GM12878 (cell line): ENCODE data around the gene MYMX. TPM values are rescaled to one million over a fixed set of nuclear protein-coding genes. Genes with fewer than 3 reads are reported as not detected.

Source experiments
- ATAC-seq: fragments of 200-7000 bp; cut with Tn5 transposase; 3 replicates; pipeline ENCODE4 v1.9.1; 2020; ENCODE audit warnings: mild to moderate bottlenecking, moderate library complexity
- BruUV-seq: library from RNA; stranded (reverse); fragments of 400-500 nt; replicated peaks from 2 replicates; lab custom pipeline; 2021; lab: Mats Ljungman, UMichigan
- CTCF ChIA-PET: fragments of 300-600 bp; sonication (Branson Sonifier 250); formaldehyde crosslinking; extraction: SDS; loops from one replicate; lab custom pipeline; 2021; ENCODE audit warnings: inconsistent platforms; lab: Yijun Ruan, JAX
- POLR2A ChIA-PET: fragments of 350-600 bp; formaldehyde crosslinking; extraction: SDS; loops from one replicate; lab custom pipeline; 2021; ENCODE audit warnings: inconsistent platforms; lab: Charles Lee
- RAD21 ChIA-PET: fragments of 300-600 bp; sonication (Branson Sonifier 250); formaldehyde crosslinking; loops from one replicate; lab custom pipeline; 2023; ENCODE audit warnings: antibody characterized with exemption; ENCODE audit not compliant: unreplicated experiment; lab: Charles Lee
- SMC1A ChIA-PET: fragments of 300-600 bp; sonication (Branson Sonifier 250); formaldehyde crosslinking; loops from one replicate; lab custom pipeline; 2023; ENCODE audit not compliant: unreplicated experiment, uncharacterized antibody; lab: Charles Lee
- DNase-seq: peaks from one replicate; pipeline ENCODE4 v3.0.0-alpha.2; 2011; ENCODE audit warnings: low read depth, low spot score
- FAIRE-seq: peaks from 3 replicates; lab custom pipeline; 2011; peaks lifted over from hg19 to GRCh38; lab: Jason Lieb, UNC
- H2AFZ ChIP-seq: 2 replicates; pipeline ENCODE4 v1.6.0; 2011; ENCODE audit warnings: low read depth, low read length, control low read depth; ENCODE audit not compliant: control insufficient read depth
- H3K27ac ChIP-seq: 2 replicates; pipeline ENCODE4 v1.5.1; 2011; ENCODE audit warnings: control low read depth; ENCODE audit not compliant: control insufficient read depth, insufficient read depth
- H3K27me3 ChIP-seq, 2 experiments: replicated peaks in 1 of 2; 2 replicates each; pipeline versions ENCODE4 v1.6.0 to v1.6.1; 2011; ENCODE audit warnings: low read length in 1 of 2; ENCODE audit not compliant: control insufficient read depth in 2 of 2, insufficient read depth in 2 of 2
- H3K36me3 ChIP-seq, 2 experiments: 2 replicates each; pipeline ENCODE4 v1.5.1; 2011; ENCODE audit warnings: low read length in 1 of 2; ENCODE audit not compliant: control insufficient read depth in 2 of 2, insufficient read depth in 2 of 2
- H3K4me1 ChIP-seq: 2 replicates; pipeline ENCODE4 v1.6.1; 2011; ENCODE audit warnings: mild to moderate bottlenecking, low read length, moderate library complexity, mixed read lengths; ENCODE audit not compliant: control insufficient read depth, insufficient read depth
- H3K4me2 ChIP-seq: 2 replicates; pipeline ENCODE4 v1.6.0; 2011; ENCODE audit warnings: control low read depth; ENCODE audit not compliant: control insufficient read depth, insufficient read depth
- H3K4me3 ChIP-seq: fragments of 200-600 bp; sonication (generic); 2 replicates; pipeline ENCODE4 v1.5.1; 2016
- H3K79me2 ChIP-seq: 2 replicates; pipeline ENCODE4 v1.6.0; 2011; ENCODE audit warnings: low read length; ENCODE audit not compliant: control insufficient read depth, insufficient read depth
- H3K9ac ChIP-seq: 2 replicates; pipeline ENCODE4 v1.8.0; 2011; ENCODE audit warnings: low read length, control low read depth, mixed read lengths; ENCODE audit not compliant: control insufficient read depth, insufficient read depth
- H3K9me3 ChIP-seq: replicated peaks from 3 replicates; pipeline ENCODE4 v1.5.1; 2011; ENCODE audit warnings: mild to moderate bottlenecking, low read length; ENCODE audit not compliant: control insufficient read depth, insufficient read depth
- H4K20me1 ChIP-seq: 2 replicates; pipeline ENCODE4 v1.6.0; 2011; ENCODE audit not compliant: control insufficient read depth, insufficient read depth
- CTCF ChIP-seq, 3 experiments: IDR thresholded peaks in 2 of 3; conservative IDR thresholded peaks in 1 of 3; 2 replicates each; pipeline ENCODE4 v1.5.1; 2011; ENCODE audit warnings: low read depth in 3 of 3, low read length in 3 of 3, mild to moderate bottlenecking in 3 of 3, control low read depth in 2 of 3, moderate library complexity in 2 of 3, inconsistent platforms in 1 of 3, mixed read lengths in 1 of 3; ENCODE audit not compliant: control insufficient read depth in 2 of 3, insufficient read depth in 1 of 3; ENCODE audit errors: extremely low read depth in 1 of 3
- EED ChIP-seq: sonication (generic); IDR thresholded peaks from 2 replicates; pipeline ENCODE4 v1.6.1; 2016; ENCODE audit warnings: antibody characterized with exemption, low read depth
- FOXM1 ChIP-seq: IDR thresholded peaks from 2 replicates; pipeline ENCODE4 v1.6.1; 2012; ENCODE audit warnings: low read depth, mild to moderate bottlenecking, inconsistent platforms, low read length, moderate library complexity
- HDAC2 ChIP-seq: fragments of 200-600 bp; sonication (generic); IDR thresholded peaks from 2 replicates; pipeline ENCODE4 v1.6.1; 2017
- MXI1 ChIP-seq: fragments of 150-350 bp; IDR thresholded peaks from 2 replicates; pipeline ENCODE4 v1.6.1; 2011; ENCODE audit warnings: low read depth, mild to moderate bottlenecking, inconsistent platforms, low read length, improper control_type of control experiment
- NRF1 ChIP-seq: conservative IDR thresholded peaks from 2 replicates; pipeline ENCODE4 v1.6.1; 2011; ENCODE audit warnings: mild to moderate bottlenecking, low read depth, low read length, improper control_type of control experiment
- POLR2AphosphoS5 ChIP-seq: IDR thresholded peaks from 2 replicates; pipeline ENCODE4 v1.6.1; 2011; ENCODE audit warnings: mild to moderate bottlenecking, low read length, inconsistent platforms
- SMC3 ChIP-seq: IDR thresholded peaks from 2 replicates; pipeline ENCODE4 v1.6.1; 2011; ENCODE audit warnings: low read length, improper control_type of control experiment, borderline replicate concordance
- SREBF2 ChIP-seq: IDR thresholded peaks from 2 replicates; pipeline ENCODE4 v1.6.1; 2012; ENCODE audit warnings: mild to moderate bottlenecking, low read length
- STAT1 ChIP-seq: fragments of 450-650 bp; conservative IDR thresholded peaks from 2 replicates; pipeline ENCODE4 v1.6.1; 2014; ENCODE audit warnings: antibody characterized with exemption, mild to moderate bottlenecking
- WGBS: methylation state at CpG from one replicate; pipeline ENCODE4 v1.1.6; 2016; ENCODE audit warnings: low lambda C conversion rate; ENCODE audit not compliant: insufficient replicate concordance, insufficient coverage; ENCODE audit errors: missing lambda C conversion rate; 5-methylcytosine and 5-hydroxymethylcytosine counted together
- in situ Hi-C: fragments of 300-500 bp; cut with MboI; formaldehyde crosslinking; loops from 9 replicates; pipeline ENCODE4 v1.14.3; 2018; ENCODE audit warnings: mixed read lengths
- intact Hi-C: fragments of 100-400 bp; cut with micrococcal nuclease; formaldehyde crosslinking; loops from one replicate; pipeline ENCODE4 v1.14.2; 2022; ENCODE audit not compliant: unreplicated experiment
- polyA plus RNA-seq, 11 experiments: library from polyadenylated mRNA; depleted of rRNA in 4 of 11; unstranded in 6 of 11; stranded (reverse) in 5 of 11; fragments of >200 nt; fragmentation: Nextera tagmentation in 4 of 11; fragmentation: Illumina TruSeq in 1 of 11; extraction: Ambion mirVana in 4 of 11; extraction: Trizol in 1 of 11; gene quantifications; 1 replicate in 1 of 11; 2 replicates in 10 of 11; pipeline versions ENCODE4 v1.2.1 to v1.2.3, GENCODE V29; 2011 to 2016; ENCODE audit warnings: inconsistent platforms in 2 of 11, missing spikeins in 2 of 11, low read depth in 1 of 11
- total RNA-seq, 4 experiments: library from RNA; depleted of rRNA in 3 of 4; stranded (reverse); fragments of >200 nt in 3 of 4; fragmentation: Illumina TruSeq in 1 of 4; extraction: Trizol in 1 of 4; gene quantifications; 2 replicates each; pipeline versions ENCODE4 v1.2.1 to v1.2.3, GENCODE V29; 2013 to 2021

The MYMX gene
- total and polyA plus RNA-seq, 10 of the 15 experiments (the other 5 are each of a cell fraction or from before 2014, with no cell fraction given) = not detected

- TF ChIP-seq CTCF (IDR thresholded peaks at IDR 0.05 in 2 of 3, conservative IDR thresholded peaks at IDR 0.05 in 1 of 3; ENCODE audit: control insufficient read depth in 2 of 3, extremely low read depth in 1 of 3, insufficient read depth in 1 of 3, low read depth in 3 of 3, low read length in 3 of 3) (no peak), EED (no peak)
These were observed 14.3 kb upstream of the MYMX start (continued) for GRCh38 chr6:44202332-44202971.

GRCh38 chr6:44202972-44203750 is 13.6 kb upstream of the MYMX start:
- in situ Hi-C loops (no loop called here), intact Hi-C loops (no loop called here)
- H4K20me1 ChIP-seq = no peaks in the 10 kb centered on the region
- no TSS peak for BruUV-seq
- SMC1A ChIA-PET = interaction anchor here (0.6 to 1.3 kb wide), 2 partner anchors 10 to 557 kb away, joined by 3 to 4 read pairs; no protein-coding TSS in a partner anchor
- H3K9ac ChIP-seq = no peak overlapping the region
- ATAC-seq = no peak
- H3K27ac ChIP-seq = no peak overlapping the region
- FAIRE-seq = no peak
- H3K4me3 ChIP-seq = no peak overlapping the region
- H3K27me3 ChIP-seq = no peaks in the 10 kb centered on the region
- no peaks in the 10 kb centered on the region for H3K36me3 ChIP-seq
- H3K9me3 ChIP-seq = no peaks in the 10 kb centered on the region
- POLR2A ChIA-PET = no interaction called here
- H3K4me2 ChIP-seq = no peak overlapping the region
- no peak overlapping the region for H2AFZ ChIP-seq
- RAD21 ChIA-PET = interaction anchor here (0.8 kb wide), 1 partner anchor 26 kb away, joined by 3 read pairs; no protein-coding TSS in a partner anchor
- no peak for DNase-seq
- no peaks in the 10 kb centered on the region for H3K79me2 ChIP-seq
- 75% methylated on average over 11 of the region's 11 CpGs for WGBS
- H3K4me1 ChIP-seq = no peaks in the 10 kb centered on the region
- TF ChIP-seq SMC3 (no peak), SREBF2 (no peak), STAT1 (no peak), HDAC2 (no peak), NRF1 (no peak), MXI1 (no peak), FOXM1 (no peak), POLR2AphosphoS5 (no peak)
- CTCF ChIA-PET = interaction anchor here (0.7 to 0.9 kb wide), 2 partner anchors 65 to 111 kb away, joined by 3 to 4 read pairs; no protein-coding TSS in a partner anchor
